GM12878 (cell line): ENCODE results near the gene STAT3. TPM values are rescaled to one million over a fixed set of nuclear protein-coding genes. Genes with fewer than 3 reads are reported as not detected.

Source experiments
- ATAC-seq: fragments of 200-7000 bp; cut with Tn5 transposase; 3 replicates; pipeline ENCODE4 v1.9.1; 2020; ENCODE audit warnings: mild to moderate bottlenecking, moderate library complexity
- BruUV-seq: library from RNA; stranded (reverse); fragments of 400-500 nt; replicated peaks from 2 replicates; lab custom pipeline; 2021; lab: Mats Ljungman, UMichigan
- CTCF ChIA-PET: fragments of 300-600 bp; sonication (Branson Sonifier 250); formaldehyde crosslinking; extraction: SDS; loops from one replicate; lab custom pipeline; 2021; ENCODE audit warnings: inconsistent platforms; lab: Yijun Ruan, JAX
- POLR2A ChIA-PET: fragments of 350-600 bp; formaldehyde crosslinking; extraction: SDS; loops from one replicate; lab custom pipeline; 2021; ENCODE audit warnings: inconsistent platforms; lab: Charles Lee
- RAD21 ChIA-PET: fragments of 300-600 bp; sonication (Branson Sonifier 250); formaldehyde crosslinking; loops from one replicate; lab custom pipeline; 2023; ENCODE audit warnings: antibody characterized with exemption; ENCODE audit not compliant: unreplicated experiment; lab: Charles Lee
- SMC1A ChIA-PET: fragments of 300-600 bp; sonication (Branson Sonifier 250); formaldehyde crosslinking; loops from one replicate; lab custom pipeline; 2023; ENCODE audit not compliant: unreplicated experiment, uncharacterized antibody; lab: Charles Lee
- DNase-seq: peaks from one replicate; pipeline ENCODE4 v3.0.0-alpha.2; 2011; ENCODE audit warnings: low read depth, low spot score
- FAIRE-seq: peaks from 3 replicates; lab custom pipeline; 2011; peaks lifted over from hg19 to GRCh38; lab: Jason Lieb, UNC
- H2AFZ ChIP-seq: 2 replicates; pipeline ENCODE4 v1.6.0; 2011; ENCODE audit warnings: low read depth, low read length, control low read depth; ENCODE audit not compliant: control insufficient read depth
- H3K27ac ChIP-seq: 2 replicates; pipeline ENCODE4 v1.5.1; 2011; ENCODE audit warnings: control low read depth; ENCODE audit not compliant: control insufficient read depth, insufficient read depth
- H3K27me3 ChIP-seq, 2 experiments: replicated peaks in 1 of 2; 2 replicates each; pipeline versions ENCODE4 v1.6.0 to v1.6.1; 2011; ENCODE audit warnings: low read length in 1 of 2; ENCODE audit not compliant: control insufficient read depth in 2 of 2, insufficient read depth in 2 of 2
- H3K36me3 ChIP-seq, 2 experiments: 2 replicates each; pipeline ENCODE4 v1.5.1; 2011; ENCODE audit warnings: low read length in 1 of 2; ENCODE audit not compliant: control insufficient read depth in 2 of 2, insufficient read depth in 2 of 2
- H3K4me1 ChIP-seq: 2 replicates; pipeline ENCODE4 v1.6.1; 2011; ENCODE audit warnings: mild to moderate bottlenecking, low read length, moderate library complexity, mixed read lengths; ENCODE audit not compliant: control insufficient read depth, insufficient read depth
- H3K4me2 ChIP-seq: 2 replicates; pipeline ENCODE4 v1.6.0; 2011; ENCODE audit warnings: control low read depth; ENCODE audit not compliant: control insufficient read depth, insufficient read depth
- H3K4me3 ChIP-seq: fragments of 200-600 bp; sonication (generic); 2 replicates; pipeline ENCODE4 v1.5.1; 2016
- H3K79me2 ChIP-seq: 2 replicates; pipeline ENCODE4 v1.6.0; 2011; ENCODE audit warnings: low read length; ENCODE audit not compliant: control insufficient read depth, insufficient read depth
- H3K9ac ChIP-seq: 2 replicates; pipeline ENCODE4 v1.8.0; 2011; ENCODE audit warnings: low read length, control low read depth, mixed read lengths; ENCODE audit not compliant: control insufficient read depth, insufficient read depth
- H3K9me3 ChIP-seq: replicated peaks from 3 replicates; pipeline ENCODE4 v1.5.1; 2011; ENCODE audit warnings: mild to moderate bottlenecking, low read length; ENCODE audit not compliant: control insufficient read depth, insufficient read depth
- H4K20me1 ChIP-seq: 2 replicates; pipeline ENCODE4 v1.6.0; 2011; ENCODE audit not compliant: control insufficient read depth, insufficient read depth
- CUX1 ChIP-seq: IDR thresholded peaks from 2 replicates; pipeline ENCODE4 v1.6.1; 2012; ENCODE audit warnings: improper control_type of control experiment, low read depth, low read length; ENCODE audit not compliant: insufficient replicate concordance
- WGBS: methylation state at CpG from one replicate; pipeline ENCODE4 v1.1.6; 2016; ENCODE audit warnings: low lambda C conversion rate; ENCODE audit not compliant: insufficient replicate concordance, insufficient coverage; ENCODE audit errors: missing lambda C conversion rate; 5-methylcytosine and 5-hydroxymethylcytosine counted together
- in situ Hi-C: fragments of 300-500 bp; cut with MboI; formaldehyde crosslinking; loops from 9 replicates; pipeline ENCODE4 v1.14.3; 2018; ENCODE audit warnings: mixed read lengths
- intact Hi-C: fragments of 100-400 bp; cut with micrococcal nuclease; formaldehyde crosslinking; loops from one replicate; pipeline ENCODE4 v1.14.2; 2022; ENCODE audit not compliant: unreplicated experiment
- polyA plus RNA-seq, 11 experiments: library from polyadenylated mRNA; depleted of rRNA in 4 of 11; unstranded in 6 of 11; stranded (reverse) in 5 of 11; fragments of >200 nt; fragmentation: Nextera tagmentation in 4 of 11; fragmentation: Illumina TruSeq in 1 of 11; extraction: Ambion mirVana in 4 of 11; extraction: Trizol in 1 of 11; gene quantifications; 1 replicate in 1 of 11; 2 replicates in 10 of 11; pipeline versions ENCODE4 v1.2.1 to v1.2.3, GENCODE V29; 2011 to 2016; ENCODE audit warnings: inconsistent platforms in 2 of 11, missing spikeins in 2 of 11, low read depth in 1 of 11
- total RNA-seq, 4 experiments: library from RNA; depleted of rRNA in 3 of 4; stranded (reverse); fragments of >200 nt in 3 of 4; fragmentation: Illumina TruSeq in 1 of 4; extraction: Trizol in 1 of 4; gene quantifications; 2 replicates each; pipeline versions ENCODE4 v1.2.1 to v1.2.3, GENCODE V29; 2013 to 2021

STAT3 gene
- total and polyA plus RNA-seq, 10 of the 15 experiments (the other 5 are each of a cell fraction or from before 2014, with no cell fraction given): 18.4 to 96.4 (median 60.9) TPM

DNA sequence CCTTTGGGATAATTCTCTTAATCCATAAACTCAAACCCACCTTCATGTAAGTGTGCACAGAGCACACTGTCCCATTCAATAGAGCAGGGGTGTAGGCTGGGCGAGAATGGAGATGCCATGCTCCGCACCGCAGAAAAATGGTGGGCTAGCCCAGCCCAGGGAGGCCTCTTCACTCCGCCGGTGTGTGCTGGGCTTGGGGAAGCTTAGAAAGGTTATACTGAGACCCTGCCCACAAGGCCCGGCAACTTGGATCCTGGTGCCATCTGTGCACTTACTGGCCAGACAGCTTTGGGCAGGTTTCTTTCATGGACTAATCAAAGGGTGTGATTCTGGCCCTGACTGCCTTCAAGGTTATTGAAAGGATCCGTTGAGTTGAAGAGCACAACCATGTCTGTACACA, 103.7 kb downstream of the STAT3 start:
- ATAC-seq: no peak
- SMC1A ChIA-PET: interaction anchor here (1.0 to 1.5 kb wide), 2 partner anchors 61 to 121 kb away, joined by 3 to 4 read pairs; no protein-coding TSS in a partner anchor
- Histone ChIP-seq H3K9ac (no peak overlapping the region), H3K4me2 (no peak overlapping the region), H3K4me3 (no peak overlapping the region), H3K36me3 (no peaks in the 10 kb centered on the region), H3K27me3 (no peaks in the 10 kb centered on the region), H3K27ac (no peak overlapping the region), H4K20me1 (no peaks in the 10 kb centered on the region), H3K9me3 (no peaks in the 10 kb centered on the region)
- in situ Hi-C loops: no loop called here
- WGBS: 98% methylated on average over 7 of the region's 7 CpGs
- no TSS peak for BruUV-seq
- CTCF ChIA-PET: no interaction called here
- RAD21 ChIA-PET: no interaction called here
- POLR2A ChIA-PET: interaction anchor here (0.6 to 1.3 kb wide), 2 partner anchors 9 to 11 kb away, joined by 5 to 6 read pairs; no protein-coding TSS in a partner anchor
- no peak for TF ChIP-seq CUX1
- TF ChIP-seq, all 136 proteins: peak for 0
- DNase-seq (no peak), FAIRE-seq (no peak)
- intact Hi-C loops: no loop called here
- Histone ChIP-seq H3K79me2 (peaks cover 26% of the 10 kb centered on the region), H3K4me1 (peaks cover 23% of the 10 kb centered on the region), H2AFZ (no peak overlapping the region)
